ENCODE results near the gene NMD3.
"Not testable (repeated sequence)": the region's sequence is repeated elsewhere in the genome, so short reads cannot be mapped to it uniquely, and the experiment has no call there.

The NMD3 gene

DNA sequence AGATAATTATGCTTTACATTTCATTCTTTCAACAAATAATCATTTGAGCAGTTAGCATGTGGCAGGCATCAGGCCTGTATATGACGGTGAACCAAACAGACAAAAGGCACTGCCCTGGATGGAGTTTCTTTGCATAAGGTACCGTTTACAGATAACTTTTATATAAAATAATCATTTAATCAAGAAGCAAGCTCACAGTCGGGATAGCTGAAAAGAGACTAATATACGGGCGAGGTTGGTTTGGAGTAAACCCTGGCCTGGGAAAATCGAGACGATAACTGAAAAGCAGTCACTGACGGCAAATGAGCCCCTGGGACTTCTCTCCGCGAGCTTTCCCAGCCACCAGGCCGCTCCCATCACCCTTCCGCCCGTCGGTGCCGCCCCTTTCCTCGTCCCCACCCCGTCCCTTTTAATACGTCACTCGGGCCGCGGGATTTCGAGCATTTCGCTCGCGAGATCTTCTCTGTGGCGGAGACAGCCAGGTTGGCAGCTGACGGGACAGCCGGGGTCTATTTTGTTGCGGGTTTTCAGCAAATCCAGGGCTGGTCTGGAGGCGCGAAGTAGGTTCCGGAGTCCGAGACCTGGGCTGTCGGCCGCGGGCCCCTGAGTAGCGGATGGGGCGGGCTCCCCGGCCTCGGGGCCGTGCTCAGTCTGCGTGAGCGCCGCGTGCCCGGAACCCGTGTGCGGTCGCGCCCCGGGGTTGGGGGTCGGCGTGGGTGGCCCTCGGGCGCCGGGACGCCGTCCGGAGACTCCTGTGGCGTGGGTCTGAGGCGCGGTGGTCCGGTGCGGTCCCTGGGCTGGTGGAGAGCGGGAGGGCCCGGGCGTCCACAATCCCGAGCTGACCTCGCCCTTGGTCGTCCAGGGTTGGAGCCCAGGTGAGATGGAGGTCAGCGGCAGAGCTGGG, at the start of gene NMD3:
Gene NMD3 (plus strand): TSS at position 462 of the 904 bp plus-strand sequence. CDS start 703 bp downstream, outside the sequence.
- peak; percentile 89 for DNase-seq (ENCODE audit: low spot score)

DNA sequence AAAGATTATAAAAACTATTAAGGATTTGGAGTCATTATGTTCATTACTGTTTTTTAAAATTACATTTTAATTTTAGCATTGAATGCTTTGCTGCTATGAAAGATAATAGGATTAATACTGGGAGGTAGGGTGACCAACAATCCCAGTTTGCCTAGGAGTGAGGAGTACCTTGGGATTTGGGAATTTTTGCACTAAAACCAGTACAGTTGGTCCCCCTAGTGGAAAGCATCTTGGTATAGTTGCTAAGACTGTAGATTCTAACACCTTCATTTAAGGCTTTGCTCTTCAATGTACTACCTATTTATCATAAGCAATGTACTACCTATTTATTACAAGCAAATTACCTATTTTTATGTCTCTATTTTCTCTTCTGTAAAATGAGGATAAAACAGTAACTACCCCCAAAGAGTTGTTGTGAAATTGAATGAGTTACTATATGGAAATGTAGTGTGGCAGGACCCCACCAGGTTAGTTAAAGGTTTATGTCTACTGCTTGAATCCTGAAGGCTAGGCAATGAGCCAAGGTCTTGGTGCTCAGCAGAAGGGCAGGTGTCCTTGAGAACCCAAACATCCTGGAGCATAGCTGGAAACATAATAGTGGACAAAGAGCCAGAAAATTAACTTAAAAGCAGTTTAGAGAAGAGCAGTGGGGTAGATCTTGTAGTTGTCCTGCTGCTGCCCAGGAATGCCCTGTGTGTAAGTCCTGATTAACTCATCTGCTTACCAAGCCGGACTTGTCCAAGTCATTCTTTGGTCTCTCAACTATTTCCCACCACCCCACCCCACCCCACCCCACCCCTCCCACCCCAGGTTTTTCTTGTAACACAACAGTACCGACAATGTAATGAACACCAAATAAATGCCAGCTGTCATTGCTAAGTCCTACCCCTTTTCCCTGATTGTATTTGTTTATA, 49.2 kb upstream of the NMD3 start:
- no peak for DNase-seq (ENCODE audit: low spot score)

DNA sequence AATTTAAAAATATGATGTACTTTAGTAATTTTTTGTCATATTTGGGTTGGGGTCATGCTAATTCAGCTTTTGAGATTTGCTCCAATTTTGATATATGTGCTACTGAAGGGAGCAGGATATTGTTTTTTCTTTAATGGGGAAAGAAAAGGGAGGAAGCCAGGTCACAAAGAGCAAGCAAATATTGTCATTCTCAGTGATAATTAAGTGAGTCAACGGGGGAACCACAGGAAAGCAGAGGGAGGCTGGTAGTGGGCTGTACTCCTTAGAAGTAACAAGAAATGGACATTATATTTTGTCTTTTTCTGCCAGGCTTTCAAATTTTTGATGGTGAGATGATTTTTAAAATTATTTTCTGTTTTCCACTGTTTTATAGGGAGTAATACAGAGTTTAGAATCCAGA, 45.6 kb upstream of the NMD3 start:
- DNase-seq (ENCODE audit: low spot score) = no peak

DNA sequence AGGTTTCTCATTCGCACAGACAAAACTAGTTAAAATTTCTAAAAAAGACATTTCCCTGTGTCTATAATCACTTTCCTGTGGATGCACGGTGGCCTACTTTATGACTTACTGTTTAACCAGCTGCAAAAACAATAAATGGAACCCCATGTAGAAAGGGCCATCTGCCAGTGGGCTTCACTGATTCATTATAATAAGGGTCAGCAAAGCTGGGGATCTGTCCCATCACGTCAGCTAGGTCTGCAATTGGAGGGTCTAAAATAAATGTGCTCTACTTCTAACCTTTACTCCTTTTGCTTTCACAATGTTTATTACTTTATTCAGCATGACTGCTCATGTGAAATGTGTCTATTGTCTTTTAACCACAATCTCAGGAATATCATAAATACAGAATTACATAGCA, 43.1 kb upstream of the NMD3 start:
- DNase-seq (ENCODE audit: low spot score) = no peak

DNA sequence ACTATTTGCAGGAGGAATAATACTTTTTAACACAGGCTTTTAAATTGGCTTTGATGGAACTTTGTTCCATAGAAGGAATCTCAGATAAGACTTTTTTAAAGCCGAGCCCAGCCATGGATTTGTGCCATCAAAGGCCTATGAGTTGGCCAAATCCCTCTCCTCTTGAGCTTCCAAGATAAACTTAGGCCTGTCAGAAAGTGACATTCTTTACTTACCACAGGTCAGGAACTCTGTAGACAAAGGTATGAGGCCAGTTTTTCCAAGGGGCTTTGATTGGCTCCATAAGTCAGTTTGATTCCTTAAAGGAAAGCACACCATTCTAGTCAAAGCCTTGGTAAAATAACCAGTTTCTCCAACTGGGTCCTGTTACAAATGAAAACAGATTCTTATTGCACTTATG, 39.7 kb upstream of the NMD3 start:
- DNase-seq (ENCODE audit: low spot score) = not testable (repeated sequence)

DNA sequence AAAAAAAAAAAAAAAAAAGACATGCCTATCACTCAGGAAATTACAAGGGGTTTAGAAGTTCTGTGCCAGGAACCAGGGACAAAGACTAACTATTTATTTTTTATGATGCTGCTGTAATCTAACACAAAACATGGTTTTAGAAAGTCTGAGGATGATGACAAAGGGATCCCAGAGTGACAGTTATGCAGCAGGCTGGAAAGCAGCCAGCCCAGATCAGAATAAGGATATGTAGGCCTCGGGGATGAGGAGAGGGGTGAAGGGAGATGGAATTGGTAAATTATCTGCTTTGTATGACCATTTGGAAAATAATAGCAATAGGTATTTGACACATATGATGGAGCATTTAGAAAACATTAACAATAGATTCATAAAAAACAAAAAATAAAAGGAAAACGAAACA, 34.1 kb upstream of the NMD3 start:
- no peak for DNase-seq (ENCODE audit: low spot score)

DNA sequence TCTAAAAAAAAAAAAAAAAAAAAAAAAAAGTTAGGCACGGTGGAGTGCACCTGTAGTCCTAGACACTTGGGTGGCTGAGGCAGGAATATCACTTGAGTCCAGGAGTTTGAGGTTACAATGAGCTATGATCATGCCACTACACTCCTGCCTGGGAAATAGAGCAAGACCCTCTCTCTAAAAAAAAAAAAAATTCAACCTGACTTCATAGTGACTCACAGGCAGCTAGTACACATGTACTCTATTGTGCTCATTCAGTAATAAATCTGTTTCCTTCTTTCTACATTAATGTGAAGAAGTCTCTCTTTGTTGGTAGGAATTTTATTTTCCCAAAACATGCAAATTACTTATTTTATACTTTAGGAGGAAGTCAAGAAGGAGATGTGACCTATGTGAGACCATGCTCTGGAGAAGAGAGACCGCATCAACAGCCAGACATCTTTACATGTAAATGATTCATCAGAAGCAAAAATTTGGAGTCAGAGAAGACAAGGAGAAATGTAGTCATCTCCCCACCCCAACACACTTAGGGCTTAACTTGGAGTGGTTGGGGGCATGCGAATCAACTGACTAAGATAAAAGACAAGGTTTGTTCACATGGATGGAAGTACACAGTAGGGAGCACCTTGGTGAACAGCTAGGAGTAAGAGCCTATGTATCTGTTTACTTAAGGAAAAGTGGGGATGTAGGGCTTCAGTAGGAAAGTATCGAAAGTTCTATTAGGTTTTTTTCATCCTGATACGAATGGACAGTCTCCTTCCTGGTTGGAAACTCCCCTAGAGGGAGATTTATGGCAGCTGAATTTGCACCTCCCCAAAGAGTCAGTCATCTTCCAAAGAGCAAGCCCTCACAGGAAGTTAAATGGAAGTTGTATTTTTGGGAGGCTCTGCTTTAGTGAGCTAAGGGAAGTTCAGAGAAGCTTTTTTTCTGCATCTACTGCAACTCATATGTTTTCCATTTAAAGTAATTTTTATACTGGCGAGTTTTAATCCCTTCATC, 23.0 kb upstream of the NMD3 start:
- no peak for DNase-seq (ENCODE audit: low spot score)

DNA sequence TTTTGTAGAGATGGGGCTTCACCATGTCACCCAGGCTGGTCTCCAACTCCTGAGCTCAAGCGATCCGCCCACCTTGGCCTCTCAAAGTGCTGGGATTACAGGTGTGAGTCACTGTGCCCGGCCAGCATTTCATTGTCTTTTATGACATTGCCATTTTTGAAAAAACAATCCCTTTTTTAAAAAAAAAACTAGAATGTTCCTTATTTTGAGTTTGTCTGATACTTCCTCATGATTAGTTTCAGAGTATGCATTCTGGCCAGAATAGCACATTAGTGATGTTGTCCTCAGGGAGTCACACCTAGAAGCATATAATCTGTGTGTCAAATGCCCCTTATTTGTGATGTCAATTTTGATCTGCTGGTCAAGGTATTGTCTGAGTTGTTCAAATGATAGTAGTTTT, 21.2 kb upstream of the NMD3 start:
- DNase-seq (ENCODE audit: low spot score) = no peak

DNA sequence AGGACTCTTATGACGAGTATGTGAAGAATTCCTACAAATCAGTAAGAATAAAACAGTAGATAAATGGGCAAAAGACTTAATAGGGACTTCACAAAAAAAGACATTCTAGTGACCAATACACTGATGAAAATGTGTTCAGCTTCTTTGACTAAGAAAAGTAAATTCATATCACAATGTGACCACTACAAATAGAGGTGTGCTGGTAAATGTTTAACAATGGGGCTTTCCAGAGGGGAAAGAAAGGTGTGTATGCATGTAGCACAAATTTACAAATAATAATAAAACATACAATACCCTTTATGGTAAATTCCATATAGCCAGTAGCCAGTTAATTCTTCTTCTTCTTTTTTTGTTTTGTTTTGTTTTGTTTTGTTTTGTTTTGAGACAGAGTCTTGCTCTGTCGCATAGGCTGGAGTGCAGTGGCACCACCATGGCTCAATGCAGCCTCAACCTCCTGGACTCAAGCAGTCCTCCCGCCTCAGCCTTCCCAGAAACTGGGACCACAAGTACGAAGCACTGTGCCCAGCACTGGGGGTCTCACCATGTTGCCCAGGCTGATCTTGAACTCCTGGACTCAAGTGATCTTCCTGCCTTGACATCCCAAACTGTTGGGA, 17.5 kb upstream of the NMD3 start:
- no peak for DNase-seq (ENCODE audit: low spot score)

DNA sequence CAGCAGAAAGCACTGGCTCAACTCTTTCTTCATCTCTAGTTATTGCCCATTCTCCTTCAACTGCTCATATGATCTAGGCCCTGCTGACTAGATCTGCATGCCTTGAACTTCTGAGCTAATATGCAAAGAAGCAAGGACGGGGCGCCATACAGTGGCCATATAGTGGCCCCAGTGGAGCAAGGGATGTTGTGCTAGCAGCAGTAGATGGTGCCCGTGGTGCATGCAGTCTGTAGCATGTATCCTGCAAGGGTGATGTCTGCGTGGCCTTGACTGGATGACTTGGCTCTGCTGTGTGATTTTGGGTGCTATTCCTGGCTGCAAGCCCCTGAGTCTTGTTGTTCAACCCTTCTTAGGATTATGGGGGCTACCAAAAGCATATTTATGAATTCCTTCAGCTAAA, 12.2 kb upstream of the NMD3 start:
- DNase-seq (ENCODE audit: low spot score) = no peak

DNA sequence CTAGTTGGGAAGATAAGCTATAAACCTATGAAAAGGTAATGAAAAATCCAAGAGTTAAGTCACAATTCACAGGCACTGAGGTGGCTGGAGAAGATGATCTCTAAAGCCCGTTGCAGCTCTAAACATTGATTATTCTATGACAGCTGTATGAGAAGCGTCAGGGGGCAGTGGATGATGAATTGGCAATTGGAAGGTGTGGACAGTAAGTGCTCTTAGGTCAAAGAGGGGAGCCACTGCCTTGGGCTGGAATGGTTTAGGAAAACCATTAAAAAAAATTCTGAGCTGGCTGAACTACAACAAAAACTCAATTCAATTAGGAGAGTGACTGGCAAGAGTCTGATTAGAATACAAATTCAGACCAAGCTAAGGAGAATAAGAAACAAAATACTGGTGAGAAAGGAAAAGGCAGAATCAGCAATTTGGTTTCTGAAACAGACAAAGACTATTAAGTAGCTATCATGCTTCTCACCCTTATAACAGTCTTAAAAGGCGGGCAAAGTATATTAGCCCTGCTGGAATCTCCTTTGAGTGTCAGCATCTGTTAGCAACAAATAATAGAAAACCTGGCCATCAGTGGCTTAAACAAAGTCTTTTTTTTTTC, 8.8 kb upstream of the NMD3 start:
- no peak for DNase-seq (ENCODE audit: low spot score)

DNA sequence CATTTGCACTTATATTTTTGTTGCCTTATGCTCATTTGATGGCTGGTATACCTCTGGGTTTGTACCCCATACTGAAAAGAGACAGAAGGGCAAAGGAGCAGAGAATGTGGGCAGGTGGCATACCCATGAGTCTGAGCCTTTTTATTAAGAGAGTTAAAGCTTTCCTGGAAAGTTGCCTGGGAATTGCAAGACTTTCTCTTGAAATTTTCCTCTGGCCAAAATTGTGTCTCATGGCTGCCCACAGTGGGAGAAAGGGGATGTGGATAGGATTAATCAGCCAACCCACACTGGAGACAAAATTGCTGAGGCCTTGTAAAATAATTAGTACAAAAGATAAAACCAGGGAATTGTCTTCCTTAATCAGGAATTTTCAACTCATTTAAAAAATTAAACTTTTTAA, 8.2 kb upstream of the NMD3 start:
- DNase-seq (ENCODE audit: low spot score) = no peak

DNA sequence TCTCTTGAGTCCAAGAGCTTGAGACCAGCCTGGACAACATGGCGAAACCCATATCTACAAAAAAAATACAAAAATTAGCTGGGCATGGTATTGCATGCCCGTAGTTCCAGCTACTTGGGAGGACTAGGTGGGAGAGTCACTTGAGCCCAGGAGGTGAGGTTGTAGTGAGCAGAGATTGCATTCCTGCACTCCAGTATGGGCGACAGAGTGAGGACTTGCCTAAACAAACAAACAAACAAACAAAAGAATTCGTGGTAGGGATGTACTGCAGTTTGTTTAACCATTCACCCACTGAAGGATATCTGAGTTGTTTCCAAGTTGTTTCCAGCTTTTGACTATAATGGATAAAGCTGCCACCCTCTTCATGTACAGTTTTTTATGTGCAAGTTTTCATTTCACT, 7.5 kb upstream of the NMD3 start:
- no peak for DNase-seq (ENCODE audit: low spot score)

DNA sequence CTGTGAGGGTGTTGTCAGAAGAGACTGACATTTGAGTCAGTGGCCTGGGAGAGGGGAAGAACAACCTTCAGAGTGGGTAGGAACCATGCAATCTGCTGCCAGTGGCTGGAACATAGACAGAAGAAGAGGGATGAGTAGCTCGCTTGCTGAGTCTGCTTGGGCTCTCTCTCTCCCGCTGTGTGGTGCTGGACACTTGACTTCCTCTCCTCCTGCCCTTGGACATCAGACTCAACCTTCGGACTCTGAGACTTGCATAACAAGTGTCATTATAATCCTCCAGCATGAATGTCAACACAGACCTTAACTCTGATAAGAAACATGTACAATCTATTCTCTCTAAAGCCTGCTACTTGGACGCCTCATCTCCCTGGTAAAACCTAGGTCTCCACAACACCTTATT, 5.9 kb upstream of the NMD3 start:
- no peak for DNase-seq (ENCODE audit: low spot score)

DNA sequence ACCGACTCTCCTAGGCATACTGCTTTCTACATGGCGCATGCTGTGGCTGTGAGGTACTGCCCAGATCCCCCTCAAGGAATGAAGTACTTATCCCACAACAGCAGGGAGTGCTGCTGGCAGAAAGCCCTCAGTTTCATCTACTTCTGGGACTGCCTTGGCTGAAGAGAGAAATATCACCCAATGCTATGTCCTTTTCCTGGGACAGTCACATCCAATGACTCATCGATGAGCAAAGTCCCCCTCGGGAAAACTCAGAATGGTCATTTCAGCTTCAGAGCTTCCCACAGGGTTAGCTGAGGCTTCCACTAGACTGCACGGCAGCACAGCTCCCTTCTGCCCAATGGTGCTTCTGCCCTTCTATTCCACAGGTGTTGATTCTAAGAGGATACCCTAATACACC, 3.6 kb upstream of the NMD3 start:
- DNase-seq (ENCODE audit: low spot score) = peak; percentile 56

DNA sequence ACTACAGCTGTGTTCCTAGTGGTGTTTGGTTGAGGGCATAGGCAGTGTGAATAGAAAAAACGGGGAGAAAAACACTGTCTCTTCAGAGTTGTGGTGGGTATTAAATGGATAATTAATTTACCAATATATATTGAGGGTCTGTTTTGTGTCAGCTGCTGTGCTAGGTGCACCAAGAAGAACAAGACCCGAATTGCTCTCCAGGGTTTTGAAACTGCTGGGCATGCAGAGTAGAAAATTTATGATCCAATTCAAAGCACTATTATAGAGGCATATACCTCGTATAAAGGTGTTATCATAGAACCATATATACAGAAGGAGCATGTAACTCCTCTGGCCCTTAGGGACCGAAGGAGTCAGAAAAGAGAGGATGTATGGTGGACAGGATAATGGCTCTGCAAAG, 1.6 kb upstream of the NMD3 start:
- no peak for DNase-seq (ENCODE audit: low spot score)

DNA sequence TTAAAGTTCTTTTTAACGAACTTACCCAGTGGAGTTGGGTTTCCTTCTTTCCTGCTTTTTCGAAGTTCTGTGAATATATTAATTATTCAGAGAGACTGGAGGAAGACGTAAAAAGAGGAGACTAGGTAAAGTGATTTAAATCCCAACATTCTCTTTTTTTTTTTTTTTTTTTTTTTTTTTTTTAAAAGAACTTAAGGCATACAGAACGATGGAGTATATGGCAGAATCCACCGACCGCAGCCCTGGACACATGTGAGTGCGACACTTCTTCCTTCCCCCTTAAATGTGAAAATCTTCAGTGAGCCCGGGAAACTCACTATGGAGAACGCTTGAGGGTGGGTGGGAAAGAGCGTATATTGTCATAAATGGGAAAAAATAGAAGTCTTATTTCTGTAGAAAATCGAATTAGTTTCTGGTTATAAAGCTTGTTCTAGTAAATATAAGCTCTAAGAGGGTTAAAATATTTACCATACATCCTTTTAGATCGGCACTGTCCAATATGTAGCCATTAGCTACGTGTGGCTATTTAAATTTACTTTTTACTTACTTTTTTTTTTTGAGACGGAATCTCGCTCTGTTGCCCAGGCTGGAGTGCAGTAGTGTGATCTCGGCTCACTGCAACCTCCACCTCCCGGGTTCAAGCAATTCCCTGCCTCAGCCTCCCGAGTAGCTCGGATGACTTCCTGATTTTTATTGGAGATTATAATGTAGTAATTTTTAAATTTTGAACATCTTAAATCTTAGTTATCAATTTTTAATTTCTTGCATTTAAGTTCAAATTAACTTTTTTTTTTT, 892 bp downstream of the NMD3 start:
- DNase-seq (ENCODE audit: low spot score) = peak; percentile 26

DNA sequence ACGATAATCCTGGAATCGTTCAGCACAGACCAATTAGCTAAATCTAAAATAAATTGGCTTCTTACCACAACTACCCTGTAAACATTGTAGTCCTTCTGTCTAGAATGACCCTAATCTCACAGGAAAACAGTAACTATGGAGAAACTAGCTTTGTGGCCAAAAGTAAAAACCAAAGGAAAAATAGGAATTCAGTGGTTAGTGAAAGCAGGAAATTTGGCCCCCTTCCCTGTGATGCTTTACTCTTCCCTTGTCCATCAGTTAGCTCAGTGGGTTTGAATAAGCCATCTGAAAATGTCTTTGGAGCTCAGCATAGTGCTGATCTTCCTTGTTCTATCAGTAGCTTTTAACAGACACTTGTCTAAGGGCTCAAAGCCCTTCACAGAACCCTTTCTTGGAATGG, 1.6 kb downstream of the NMD3 start:
- DNase-seq (ENCODE audit: low spot score) = peak; percentile 16

DNA sequence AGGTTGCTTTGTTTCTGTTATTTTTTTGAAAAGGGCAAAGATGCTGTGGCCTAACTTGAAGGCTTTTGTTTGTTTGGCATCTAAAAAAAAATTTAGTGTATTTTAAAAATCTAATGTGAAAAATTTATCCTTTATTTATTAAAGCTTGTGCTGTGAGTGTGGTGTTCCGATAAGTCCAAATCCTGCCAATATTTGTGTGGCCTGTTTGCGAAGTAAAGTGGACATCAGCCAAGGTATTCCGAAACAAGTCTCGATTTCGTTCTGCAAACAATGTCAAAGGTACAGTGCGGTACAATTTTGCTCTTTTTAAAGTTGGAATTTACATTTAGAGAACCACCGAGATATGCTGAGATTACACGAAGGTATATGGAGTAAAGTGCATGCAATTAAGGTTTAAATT, 3.7 kb downstream of the NMD3 start:
- no peak for DNase-seq (ENCODE audit: low spot score)

DNA sequence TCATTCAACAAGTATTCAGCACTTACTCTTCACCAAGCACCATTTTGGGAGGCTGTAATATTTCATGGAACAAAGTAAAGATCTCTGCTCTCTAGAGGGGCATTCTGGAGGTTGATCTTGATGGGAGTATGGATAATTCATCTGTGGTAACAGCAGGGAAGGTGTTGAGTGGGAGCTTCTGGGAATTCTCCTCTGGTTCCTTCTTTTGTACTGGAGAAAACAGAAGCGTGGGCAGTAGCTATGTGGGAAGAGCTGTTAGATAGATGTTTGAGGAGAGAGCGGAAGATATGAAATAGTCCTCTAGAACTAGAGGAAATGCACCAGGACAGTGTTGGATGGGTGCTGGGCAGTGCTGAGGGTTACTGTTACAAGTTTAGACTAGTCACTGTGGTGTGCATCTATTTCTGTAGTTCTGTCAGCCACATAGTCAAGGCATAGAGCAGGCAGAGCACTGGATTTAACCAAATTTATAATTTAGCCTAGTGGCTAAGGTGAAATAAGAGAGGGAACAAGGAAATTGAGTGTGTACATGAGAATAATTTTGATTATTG, 9.6 kb downstream of the NMD3 start:
- no peak for DNase-seq (ENCODE audit: low spot score)
